GM18519 (cell line): ENCODE measurements around the gene SPSB2.
A peak's percentile ranks its signal among the peaks of the same experiment; 100 is the strongest.
"Not testable (repeated sequence)": the region's sequence is repeated elsewhere in the genome, so short reads cannot be mapped to it uniquely, and the experiment has no call there.

ENCODE experiments used
- ATAC-seq: cut with Tn5 transposase; IDR thresholded peaks from one replicate; pipeline ENCODE4 v1.9.1; 2021; ENCODE audit warnings: mild to moderate bottlenecking, moderate library complexity; ENCODE audit not compliant: unreplicated experiment, low FRiP score

Gene SPSB2

GRCh38 chr12:6871052-6871957, 1.8 kb downstream of the SPSB2 start:
- no peak for ATAC-seq

- not testable (repeated sequence) for ATAC-seq
These were observed 2.8 kb downstream of the SPSB2 start for GRCh38 chr12:6870304-6870703.

GRCh38 chr12:6869049-6870021, 3.8 kb downstream of the SPSB2 start:
- no peak for ATAC-seq

GRCh38 chr12:6868211-6869048, 4.7 kb downstream of the SPSB2 start:
- ATAC-seq: no peak

GRCh38 chr12:6867413-6868210, 5.5 kb downstream of the SPSB2 start, which contains the start of gene TPI1:
TPI1 (plus strand) TSS chr12:6867531; CDS start chr12:6867567, 36 bp downstream.
- peak; percentile 28 for ATAC-seq

GRCh38 chr12:6866920-6867412, 6.1 kb downstream of the SPSB2 start:
- ATAC-seq: no peak

GRCh38 chr12:6866163-6866919, 6.8 kb downstream of the SPSB2 start:
- ATAC-seq: no peak

GRCh38 chr12:6865307-6865706, 7.8 kb downstream of the SPSB2 start:
- not testable (repeated sequence) for ATAC-seq

- ATAC-seq: no peak
These were observed 9.3 kb downstream of the SPSB2 start for GRCh38 chr12:6863586-6864321.

- ATAC-seq: no peak
These were observed 10.1 kb downstream of the SPSB2 start for GRCh38 chr12:6863033-6863432.

- no peak for ATAC-seq
These were observed 11.7 kb downstream of the SPSB2 start for GRCh38 chr12:6861391-6861790.

GRCh38 chr12:6860942-6861341, 12.2 kb downstream of the SPSB2 start:
- ATAC-seq: no peak

- ATAC-seq: no peak
These were observed 13.0 kb downstream of the SPSB2 start for GRCh38 chr12:6860116-6860515.

GRCh38 chr12:6858799-6859198, 14.3 kb downstream of the SPSB2 start:
- ATAC-seq: no peak

GRCh38 chr12:6855322-6855721, 17.8 kb downstream of the SPSB2 start:
- no peak for ATAC-seq

- ATAC-seq: no peak
These were observed 19.1 kb downstream of the SPSB2 start for GRCh38 chr12:6854036-6854435.

GRCh38 chr12:6853626-6854025, 19.5 kb downstream of the SPSB2 start:
- ATAC-seq: no peak
